H1 (cell line): ENCODE data around the gene CDC42BPB.

Experiments used
- CBX8 ChIP-seq: fragments of 300-800, 300-1000 bp; sonication (generic); IDR thresholded peaks from 2 replicates; pipeline ENCODE4 v1.7.1; 2016; ENCODE audit warnings: low read depth, low read length, borderline replicate concordance
- CHD2 ChIP-seq: IDR thresholded peaks from 2 replicates; pipeline ENCODE4 v1.6.1; 2012; ENCODE audit warnings: low read length, improper control_type of control experiment
- GABPA ChIP-seq: IDR thresholded peaks from 2 replicates; pipeline ENCODE4 v1.6.1; 2011; ENCODE audit warnings: mild to moderate bottlenecking, low read length, moderate library complexity, borderline replicate concordance; ENCODE audit not compliant: insufficient read depth
- JUN ChIP-seq: IDR thresholded peaks from 2 replicates; pipeline ENCODE4 v1.6.1; 2011; ENCODE audit warnings: low read depth, mild to moderate bottlenecking, improper control_type of control experiment, low read length
- NRF1 ChIP-seq: IDR thresholded peaks from 2 replicates; pipeline ENCODE4 v1.6.1; 2011; ENCODE audit warnings: mild to moderate bottlenecking, low read depth, low read length, improper control_type of control experiment
- PHF8 ChIP-seq: fragments of 200-600 bp; sonication (generic); conservative IDR thresholded peaks from 2 replicates; pipeline ENCODE4 v1.7.1; 2012; ENCODE audit warnings: low read depth, mild to moderate bottlenecking, inconsistent platforms, low read length, moderate library complexity
- POLR2A ChIP-seq, 2 experiments: IDR thresholded peaks; 1 replicate in 1 of 2; 2 replicates in 1 of 2; pipeline ENCODE4 v1.6.1; 2011; ENCODE audit warnings: low read depth in 2 of 2, low read length in 2 of 2, mild to moderate bottlenecking in 2 of 2; ENCODE audit errors: control extremely low read depth in 1 of 2
- RXRA ChIP-seq: IDR thresholded peaks from 2 replicates; pipeline ENCODE4 v1.6.1; 2011; ENCODE audit warnings: low read depth, mild to moderate bottlenecking, low read length, moderate library complexity; ENCODE audit not compliant: insufficient read depth
- TBP ChIP-seq: IDR thresholded peaks from 2 replicates; pipeline ENCODE4 v1.6.1; 2011; ENCODE audit warnings: low read depth, low read length, improper control_type of control experiment
- TEAD4 ChIP-seq: IDR thresholded peaks from 2 replicates; pipeline ENCODE4 v1.6.1; 2012; ENCODE audit warnings: low read depth, low read length, inconsistent platforms, mixed read lengths
- YY1 ChIP-seq: IDR thresholded peaks from 2 replicates; pipeline ENCODE4 v1.6.1; 2011; ENCODE audit warnings: low read depth, mild to moderate bottlenecking, low read length
- TF ChIP-seq, protein P1 (sequence below), 3 experiments: IDR thresholded peaks; 1 replicate in 2 of 3; 2 replicates in 1 of 3; pipeline versions ENCODE4 v1.5.1 to v1.6.1; 2011; ENCODE audit warnings: low read length in 3 of 3, mild to moderate bottlenecking in 3 of 3, inconsistent platforms in 2 of 3, low read depth in 1 of 3, moderate library complexity in 1 of 3; ENCODE audit not compliant: insufficient read depth in 1 of 3; ENCODE audit errors: control extremely low read depth in 1 of 3

DNA sequence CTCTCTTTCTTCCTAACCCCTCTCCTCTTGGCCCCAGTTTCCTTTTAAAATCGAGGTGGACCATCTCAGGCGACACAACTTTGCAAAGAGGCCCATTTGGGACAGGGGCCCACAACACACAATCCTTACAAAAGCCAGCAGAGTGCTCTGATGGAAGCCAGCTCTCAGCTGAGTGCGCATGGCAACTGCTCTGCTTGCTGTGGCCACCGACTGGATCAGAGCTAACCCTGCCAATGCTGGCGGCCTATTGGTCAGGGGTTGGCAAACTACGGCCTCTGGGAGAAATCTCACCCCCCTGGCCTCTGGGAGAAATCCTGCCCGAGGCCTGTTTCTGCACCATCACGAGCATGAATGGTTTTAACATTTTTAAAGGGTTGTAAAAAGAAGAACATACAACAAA lies 79.9 kb downstream of the CDC42BPB start:
- TF ChIP-seq CHD2: no peak
- TF ChIP-seq, protein P1, sequence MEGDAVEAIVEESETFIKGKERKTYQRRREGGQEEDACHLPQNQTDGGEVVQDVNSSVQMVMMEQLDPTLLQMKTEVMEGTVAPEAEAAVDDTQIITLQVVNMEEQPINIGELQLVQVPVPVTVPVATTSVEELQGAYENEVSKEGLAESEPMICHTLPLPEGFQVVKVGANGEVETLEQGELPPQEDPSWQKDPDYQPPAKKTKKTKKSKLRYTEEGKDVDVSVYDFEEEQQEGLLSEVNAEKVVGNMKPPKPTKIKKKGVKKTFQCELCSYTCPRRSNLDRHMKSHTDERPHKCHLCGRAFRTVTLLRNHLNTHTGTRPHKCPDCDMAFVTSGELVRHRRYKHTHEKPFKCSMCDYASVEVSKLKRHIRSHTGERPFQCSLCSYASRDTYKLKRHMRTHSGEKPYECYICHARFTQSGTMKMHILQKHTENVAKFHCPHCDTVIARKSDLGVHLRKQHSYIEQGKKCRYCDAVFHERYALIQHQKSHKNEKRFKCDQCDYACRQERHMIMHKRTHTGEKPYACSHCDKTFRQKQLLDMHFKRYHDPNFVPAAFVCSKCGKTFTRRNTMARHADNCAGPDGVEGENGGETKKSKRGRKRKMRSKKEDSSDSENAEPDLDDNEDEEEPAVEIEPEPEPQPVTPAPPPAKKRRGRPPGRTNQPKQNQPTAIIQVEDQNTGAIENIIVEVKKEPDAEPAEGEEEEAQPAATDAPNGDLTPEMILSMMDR (IDR thresholded peaks at IDR 0.05; ENCODE audit: control extremely low read depth in 1 of 3, insufficient read depth in 1 of 3, low read depth in 1 of 3, low read length in 3 of 3): no peak
- TF ChIP-seq POLR2A (IDR thresholded peaks at IDR 0.05; ENCODE audit: control extremely low read depth in 1 of 2, low read depth in 2 of 2, low read length in 2 of 2): no peak
- no peak for TF ChIP-seq RXRA
- no peak for TF ChIP-seq PHF8
- no peak for TF ChIP-seq GABPA
- no peak for TF ChIP-seq JUN
- TF ChIP-seq TEAD4: no peak
- no peak for TF ChIP-seq CBX8
- TF ChIP-seq NRF1: no peak
- TF ChIP-seq TBP: no peak
- TF ChIP-seq YY1: no peak
